H1 (cell line): ENCODE measurements around the gene DOCK1. TPM values are rescaled to one million over a fixed set of nuclear protein-coding genes. Genes with fewer than 3 reads are reported as not detected.

Experiments used
- CTCF ChIA-PET: fragments of 300-600 bp; sonication (Branson Sonifier 250); formaldehyde crosslinking; loops from one replicate; lab custom pipeline; 2021; ENCODE audit not compliant: partially characterized antibody; lab: Charles Lee
- POLR2A ChIA-PET: fragments of 300-600 bp; sonication (Branson Sonifier 250); formaldehyde crosslinking; loops from one replicate; lab custom pipeline; 2021; ENCODE audit warnings: inconsistent platforms; ENCODE audit not compliant: partially characterized antibody; lab: Charles Lee
- DNase-seq, 2 experiments: peaks; one replicate each; pipeline versions ENCODE4 v3.0.0 to v3.0.0-alpha.2; 2010 to 2022; ENCODE audit warnings: low spot score in 2 of 2, low read depth in 1 of 2, mixed read lengths in 1 of 2
- FAIRE-seq: peaks from 2 replicates; lab custom pipeline; 2011; peaks lifted over from hg19 to GRCh38; lab: Jason Lieb, UNC
- H2AFZ ChIP-seq: 2 replicates; pipeline ENCODE4 v1.8.1; 2012; ENCODE audit warnings: low read length, inconsistent platforms
- H2AK5ac ChIP-seq: 2 replicates; pipeline ENCODE4 v1.6.1; 2013; ENCODE audit warnings: low read depth, low read length
- H2BK120ac ChIP-seq: replicated peaks from 2 replicates; pipeline ENCODE3; 2013; ENCODE audit warnings: low read depth, low read length, inconsistent platforms
- H2BK12ac ChIP-seq: 2 replicates; pipeline ENCODE4 v1.6.1; 2013; ENCODE audit warnings: low read depth, low read length
- H2BK15ac ChIP-seq: 2 replicates; pipeline ENCODE4 v1.6.1; 2013; ENCODE audit warnings: low read length
- H2BK20ac ChIP-seq: 2 replicates; pipeline ENCODE4 v1.6.1; 2013; ENCODE audit warnings: low read length
- H2BK5ac ChIP-seq: 2 replicates; pipeline ENCODE4 v1.6.1; 2013; ENCODE audit warnings: low read depth, low read length
- H3K14ac ChIP-seq: 2 replicates; pipeline ENCODE4 v1.6.1; 2013; ENCODE audit warnings: inconsistent platforms; ENCODE audit not compliant: insufficient read length
- H3K18ac ChIP-seq: 2 replicates; pipeline ENCODE4 v1.6.1; 2013; ENCODE audit warnings: low read length; ENCODE audit errors: extremely low read depth
- H3K23ac ChIP-seq: 2 replicates; pipeline ENCODE4 v1.6.1; 2013; ENCODE audit warnings: inconsistent platforms; ENCODE audit not compliant: insufficient read length
- H3K23me2 ChIP-seq: 2 replicates; pipeline ENCODE4 v1.6.1; 2013; ENCODE audit warnings: low read depth, low read length
- H3K27ac ChIP-seq: 2 replicates; pipeline ENCODE4 v1.6.1; 2011; ENCODE audit warnings: low read depth, low read length, inconsistent platforms
- H3K27me3 ChIP-seq, 4 experiments: replicated peaks in 1 of 4; 1 replicate in 1 of 4; 2 replicates in 3 of 4; pipeline versions ENCODE4 v1.6.1 to v1.8.1; 2011 to 2013; ENCODE audit warnings: low read length in 3 of 4, mild to moderate bottlenecking in 3 of 4, inconsistent platforms in 2 of 4, mixed read lengths in 2 of 4, moderate library complexity in 1 of 4; ENCODE audit not compliant: control insufficient read depth in 3 of 4, insufficient read depth in 3 of 4; ENCODE audit errors: extremely low read depth in 1 of 4
- H3K36me3 ChIP-seq, 4 experiments: 2 replicates each; pipeline versions ENCODE4 v1.6.1 to v1.8.1; 2011 to 2013; ENCODE audit warnings: mild to moderate bottlenecking in 4 of 4, low read length in 3 of 4, moderate library complexity in 2 of 4, control low read depth in 1 of 4, inconsistent platforms in 1 of 4; ENCODE audit not compliant: insufficient read depth in 4 of 4, control insufficient read depth in 2 of 4
- H3K4ac ChIP-seq: replicated peaks from 2 replicates; pipeline ENCODE3; 2013; ENCODE audit warnings: low read length, low read depth, mixed read lengths, inconsistent platforms; ENCODE audit not compliant: insufficient read length
- H3K4me1 ChIP-seq, 4 experiments: replicated peaks in 1 of 4; 1 replicate in 1 of 4; 2 replicates in 3 of 4; pipeline versions ENCODE4 v1.6.1 to v1.8.1; 2011 to 2013; ENCODE audit warnings: low read length in 3 of 4, inconsistent platforms in 2 of 4, mixed read lengths in 1 of 4; ENCODE audit not compliant: insufficient read depth in 4 of 4, control insufficient read depth in 3 of 4
- H3K4me2 ChIP-seq, 2 experiments: 2 replicates each; pipeline versions ENCODE4 v1.6.1 to v1.8.1; 2011 to 2013; ENCODE audit warnings: low read depth in 2 of 2, low read length in 2 of 2, control low read depth in 1 of 2, inconsistent platforms in 1 of 2, mild to moderate bottlenecking in 1 of 2; ENCODE audit not compliant: insufficient read depth in 1 of 2
- H3K4me3 ChIP-seq, 4 experiments: fragments of 200-600, 300-600 bp in 1 of 4; sonication (generic), shearing (Covaris generic), sonication (Bioruptor Twin) in 1 of 4; 2 replicates each; pipeline versions ENCODE4 v1.5.1 to v1.8.1; 2011 to 2016; ENCODE audit warnings: low read length in 4 of 4, low read depth in 3 of 4, control low read depth in 2 of 4, inconsistent platforms in 2 of 4, mild to moderate bottlenecking in 2 of 4, mixed read lengths in 1 of 4, moderate library complexity in 1 of 4; ENCODE audit not compliant: insufficient read depth in 2 of 4; ENCODE audit errors: extremely low read depth in 1 of 4
- H3K56ac ChIP-seq: replicated peaks from 2 replicates; pipeline ENCODE3; 2013; ENCODE audit warnings: low read depth, mild to moderate bottlenecking, mixed read lengths, low read length, inconsistent platforms; ENCODE audit not compliant: insufficient read length
- H3K79me1 ChIP-seq: 2 replicates; pipeline ENCODE4 v1.6.1; 2013; ENCODE audit warnings: low read depth, low read length, control low read depth
- H3K79me2 ChIP-seq, 2 experiments: 2 replicates each; pipeline versions ENCODE4 v1.6.1 to v1.8.1; 2012 to 2013; ENCODE audit warnings: low read length in 2 of 2, mild to moderate bottlenecking in 2 of 2, inconsistent platforms in 1 of 2; ENCODE audit not compliant: insufficient read depth in 2 of 2, control insufficient read depth in 1 of 2
- H3K9ac ChIP-seq, 4 experiments: replicated peaks in 1 of 4; 1 replicate in 1 of 4; 2 replicates in 3 of 4; pipeline versions ENCODE4 v1.6.1 to v1.8.1; 2011 to 2013; ENCODE audit warnings: low read depth in 3 of 4, low read length in 3 of 4, control low read depth in 2 of 4, mild to moderate bottlenecking in 2 of 4, moderate library complexity in 2 of 4, inconsistent platforms in 1 of 4; ENCODE audit errors: extremely low read depth in 1 of 4
- H3K9me3 ChIP-seq, 2 experiments: 2 replicates each; pipeline versions ENCODE4 v1.6.1 to v1.8.1; 2012 to 2013; ENCODE audit warnings: mild to moderate bottlenecking in 2 of 2, moderate library complexity in 2 of 2, control low read depth in 1 of 2, inconsistent platforms in 1 of 2, low read depth in 1 of 2, low read length in 1 of 2, mixed read lengths in 1 of 2; ENCODE audit not compliant: insufficient read depth in 2 of 2
- H4K20me1 ChIP-seq, 2 experiments: replicated peaks in 1 of 2; 2 replicates each; pipeline versions ENCODE3 to v1.8.1; 2011 to 2013; ENCODE audit warnings: inconsistent platforms in 2 of 2, low read length in 2 of 2, mild to moderate bottlenecking in 1 of 2; ENCODE audit not compliant: insufficient read depth in 2 of 2, control insufficient read depth in 1 of 2
- H4K5ac ChIP-seq: 2 replicates; pipeline ENCODE4 v1.6.1; 2013; ENCODE audit warnings: low read length, low read depth, mixed read lengths, inconsistent platforms; ENCODE audit not compliant: insufficient read length
- H4K8ac ChIP-seq: 2 replicates; pipeline ENCODE4 v1.8.0; 2013; ENCODE audit warnings: mild to moderate bottlenecking, moderate library complexity, low read length, inconsistent platforms; ENCODE audit not compliant: insufficient read depth; ENCODE audit errors: extremely low read depth
- H4K91ac ChIP-seq: replicated peaks from 2 replicates; pipeline ENCODE3; 2013; ENCODE audit warnings: low read length, mixed read lengths, inconsistent platforms; ENCODE audit not compliant: insufficient read length
- ASH2L ChIP-seq: fragments of 200-600, 300-600 bp; sonication (generic); IDR thresholded peaks from one replicate; pipeline ENCODE4 v1.7.1; 2017; ENCODE audit warnings: low read length
- EP300 ChIP-seq, 2 experiments: IDR thresholded peaks; 1 replicate in 1 of 2; 2 replicates in 1 of 2; pipeline ENCODE4 v1.6.1; 2011 to 2012; ENCODE audit warnings: low read depth in 2 of 2, low read length in 2 of 2, mild to moderate bottlenecking in 2 of 2, borderline replicate concordance in 1 of 2, inconsistent platforms in 1 of 2, moderate library complexity in 1 of 2
- HDAC2 ChIP-seq, 2 experiments: fragments of 300-600 bp in 1 of 2; sonication (generic) in 1 of 2; IDR thresholded peaks; 2 replicates each; pipeline ENCODE4 v1.6.1; 2011 to 2012; ENCODE audit warnings: low read depth in 2 of 2, low read length in 2 of 2, mild to moderate bottlenecking in 2 of 2, moderate library complexity in 2 of 2, borderline replicate concordance in 1 of 2, inconsistent platforms in 1 of 2
- NRF1 ChIP-seq: IDR thresholded peaks from 2 replicates; pipeline ENCODE4 v1.6.1; 2011; ENCODE audit warnings: mild to moderate bottlenecking, low read depth, low read length, improper control_type of control experiment
- POLR2A ChIP-seq, 2 experiments: IDR thresholded peaks; 1 replicate in 1 of 2; 2 replicates in 1 of 2; pipeline ENCODE4 v1.6.1; 2011; ENCODE audit warnings: low read depth in 2 of 2, low read length in 2 of 2, mild to moderate bottlenecking in 2 of 2; ENCODE audit errors: control extremely low read depth in 1 of 2
- POLR2AphosphoS5 ChIP-seq: IDR thresholded peaks from 2 replicates; pipeline ENCODE4 v1.6.1; 2011; ENCODE audit warnings: low read depth, low read length
- RBBP5 ChIP-seq: IDR thresholded peaks from 2 replicates; pipeline ENCODE4 v1.7.1; 2012; ENCODE audit warnings: low read depth, mild to moderate bottlenecking, inconsistent platforms, low read length, moderate library complexity, borderline replicate concordance
- TAF7 ChIP-seq: optimal IDR thresholded peaks from 2 replicates; pipeline ENCODE3; 2011; ENCODE audit warnings: low read depth, mild to moderate bottlenecking, inconsistent platforms, low read length, moderate library complexity, borderline replicate concordance
- WGBS, 2 experiments: shearing (Covaris generic) in 1 of 2; methylation state at CpG; one replicate each; pipeline versions ENCODE4 v1.1.6 to v1.1.7; 2013 to 2015; ENCODE audit warnings: low lambda C conversion rate in 2 of 2, mixed read lengths in 2 of 2, inconsistent platforms in 1 of 2, low coverage in 1 of 2, missing lambda C conversion rate in 1 of 2; ENCODE audit not compliant: insufficient replicate concordance in 2 of 2, insufficient coverage in 1 of 2, insufficient read length in 1 of 2; ENCODE audit errors: extremely low coverage in 1 of 2, missing lambda C conversion rate in 1 of 2; 5-methylcytosine and 5-hydroxymethylcytosine counted together
- polyA plus RNA-seq, 7 experiments: library from polyadenylated mRNA; depleted of rRNA in 3 of 7; stranded (reverse) in 5 of 7; unstranded in 2 of 7; fragments of >200 nt in 5 of 7; fragments of 200-250 nt in 2 of 7; gene quantifications; 1 replicate in 5 of 7; 2 replicates in 1 of 7; 4 replicates in 1 of 7; pipeline versions ENCODE4 v1.2.1 to v1.2.3, GENCODE V29; 2011 to 2013; ENCODE audit warnings: missing spikeins in 2 of 7, mixed read lengths in 2 of 7
- total RNA-seq: library from RNA; stranded (reverse); fragmentation: NEBNext Ultra II Directional; extraction: Animal tissue kit (Norgen Biotek cat#: 25700); gene quantifications from 2 replicates; pipeline ENCODE4 v1.2.1, GENCODE V29; 2021
- TF ChIP-seq, protein P1 (sequence below): IDR thresholded peaks from 2 replicates; pipeline ENCODE4 v1.6.1; 2012; ENCODE audit warnings: inconsistent platforms

DOCK1 gene
- total and polyA plus RNA-seq, 2 of the 8 experiments (the other 6 are each of a cell fraction or from before 2014, with no cell fraction given): 11.6 to 53.0 TPM

DNA sequence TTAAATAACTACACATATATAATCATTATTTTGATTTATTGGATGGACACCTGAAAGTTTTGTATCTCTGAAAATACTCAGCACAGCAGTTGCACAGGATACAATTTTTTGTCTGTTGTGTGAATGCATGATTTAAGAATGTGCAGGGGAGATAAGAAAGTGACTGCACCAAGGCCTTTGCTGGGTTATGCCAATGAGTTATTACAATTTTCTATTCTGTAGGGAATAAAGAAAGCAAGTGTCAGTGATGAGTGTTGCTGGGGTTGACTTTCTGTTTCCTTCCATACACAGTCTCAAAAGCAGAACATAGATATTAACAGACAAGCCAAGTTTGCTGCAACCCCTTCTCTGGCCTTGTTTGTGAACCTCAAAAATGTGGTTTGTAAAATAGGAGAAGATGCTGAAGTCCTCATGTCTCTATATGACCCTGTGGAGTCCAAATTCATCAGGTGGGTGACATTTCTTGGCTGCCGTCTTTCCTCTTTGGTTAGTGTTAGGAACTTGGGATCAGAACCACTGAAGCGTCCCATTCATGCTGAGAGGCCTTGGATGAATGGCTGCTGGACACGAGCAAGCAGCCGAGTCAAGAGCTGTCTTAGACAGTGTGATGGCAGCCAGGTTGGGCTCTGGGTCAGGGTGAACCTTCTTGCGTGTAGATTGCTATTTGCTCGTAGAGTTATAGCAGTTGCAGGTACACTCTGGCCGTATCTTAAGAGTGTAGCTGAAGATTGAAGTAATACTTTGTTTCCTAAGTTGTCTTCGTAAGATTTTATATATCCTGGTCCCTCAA, 92.8 kb downstream of the DOCK1 start:
- H3K14ac ChIP-seq: no peak overlapping the region
- H4K8ac ChIP-seq: no peak overlapping the region
- no peak overlapping the region for H2AK5ac ChIP-seq
- WGBS, 2 experiments: 97% methylated on average over 8 of the region's 8 CpGs; no CpG with 5 or more reads in 1 of the 2 experiments
- H4K20me1 ChIP-seq: peaks cover 2 to 3% of the 10 kb centered on the region in 2 experiments
- no peak for TF ChIP-seq EP300 (IDR thresholded peaks at IDR 0.05; ENCODE audit: borderline replicate concordance in 1 of 2, low read depth in 2 of 2, low read length in 2 of 2)
- no peak for TF ChIP-seq TAF7
- TF ChIP-seq HDAC2 (IDR thresholded peaks at IDR 0.05; ENCODE audit: borderline replicate concordance in 1 of 2, low read depth in 2 of 2, low read length in 2 of 2): no peak
- no peak for TF ChIP-seq ASH2L
- TF ChIP-seq POLR2A (IDR thresholded peaks at IDR 0.05; ENCODE audit: control extremely low read depth in 1 of 2, low read depth in 2 of 2, low read length in 2 of 2): no peak
- no peak for TF ChIP-seq NRF1
- TF ChIP-seq POLR2AphosphoS5: no peak
- TF ChIP-seq RBBP5: no peak
- TF ChIP-seq, protein P1, sequence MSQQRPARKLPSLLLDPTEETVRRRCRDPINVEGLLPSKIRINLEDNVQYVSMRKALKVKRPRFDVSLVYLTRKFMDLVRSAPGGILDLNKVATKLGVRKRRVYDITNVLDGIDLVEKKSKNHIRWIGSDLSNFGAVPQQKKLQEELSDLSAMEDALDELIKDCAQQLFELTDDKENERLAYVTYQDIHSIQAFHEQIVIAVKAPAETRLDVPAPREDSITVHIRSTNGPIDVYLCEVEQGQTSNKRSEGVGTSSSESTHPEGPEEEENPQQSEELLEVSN: no peak
- TF ChIP-seq, all 59 proteins: peak for 0
- no peak overlapping the region for H2BK120ac ChIP-seq
- H2BK5ac ChIP-seq: no peak overlapping the region
- H3K23me2 ChIP-seq: no peaks in the 10 kb centered on the region
- no peak overlapping the region for H2BK15ac ChIP-seq
- no peak overlapping the region for H3K4me2 ChIP-seq
- H4K5ac ChIP-seq: no peak overlapping the region
- no peak overlapping the region for H3K4ac ChIP-seq
- DNase-seq: no peak
- peaks cover 2 to 9% of the 10 kb centered on the region in 2 experiments; a peak in 2 of 4 replicates for H3K9me3 ChIP-seq
- FAIRE-seq: no peak
- peaks cover 4% of the 10 kb centered on the region for H3K79me1 ChIP-seq
- H3K56ac ChIP-seq: no peak overlapping the region
- no peak overlapping the region for H3K18ac ChIP-seq
- CTCF ChIA-PET: no interaction called here
- no peak overlapping the region for H2AFZ ChIP-seq
- H3K27ac ChIP-seq: no peak overlapping the region
- H4K91ac ChIP-seq: no peak overlapping the region
- H3K4me1 ChIP-seq: no peaks in the 10 kb centered on the region
- H3K9ac ChIP-seq: no peak overlapping the region
- no peak overlapping the region for H3K4me3 ChIP-seq
- H3K27me3 ChIP-seq: no peaks in the 10 kb centered on the region
- POLR2A ChIA-PET: no interaction called here
- no peak overlapping the region for H2BK20ac ChIP-seq
- H3K79me2 ChIP-seq: no peaks in the 10 kb centered on the region
- no peak overlapping the region for H3K23ac ChIP-seq
- peaks cover 0 to 56% (median 27%) of the 10 kb centered on the region in 4 experiments; a peak in 7 of 8 replicates for H3K36me3 ChIP-seq
- H2BK12ac ChIP-seq: no peak overlapping the region
